Activated CD8-positive, alpha-beta memory T cell treated with anti-CD3 and anti-CD28 coated beads, Interleukin-2, amount 10 ng/mL, durations not matched to agents 7 days and 5 days (primary cell): ENCODE data around the gene PCDHB12. TPM values are rescaled to one million over a fixed set of nuclear protein-coding genes. Genes with fewer than 3 reads are reported as not detected.
"Not testable (repeated sequence)": the region's sequence is repeated elsewhere in the genome, so short reads cannot be mapped to it uniquely, and the experiment has no call there.

ENCODE experiments used
- ATAC-seq: fragments of 150-1000 bp; cut with Tn5 transposase; one replicate; pipeline ENCODE4 v1.10.0; 2021; ENCODE audit warnings: moderate library complexity
- CTCF ChIA-PET: fragments of 350-600 bp; sonication (Branson Sonifier 250); formaldehyde crosslinking; loops from one replicate; lab custom pipeline; 2021; ENCODE audit warnings: antibody characterized with exemption; lab: Charles Lee
- DNase-seq: peaks from one replicate; pipeline ENCODE4 v3.0.0-alpha.2; 2020
- H3K27ac Mint-ChIP-seq: one replicate; pipeline ENCODE4 v1.8.0; 2021; ENCODE audit warnings: mild to moderate bottlenecking, mixed read lengths
- H3K27me3 Mint-ChIP-seq: one replicate; pipeline ENCODE4 v1.8.0; 2021; ENCODE audit warnings: mixed read lengths
- H3K36me3 Mint-ChIP-seq: one replicate; pipeline ENCODE4 v1.8.0; 2021; ENCODE audit warnings: mild to moderate bottlenecking, mixed read lengths
- H3K4me1 Mint-ChIP-seq: one replicate; pipeline ENCODE4 v1.8.0; 2021; ENCODE audit warnings: mixed read lengths
- H3K4me3 Mint-ChIP-seq: one replicate; pipeline ENCODE4 v1.8.0; 2021; ENCODE audit warnings: mild to moderate bottlenecking, moderate library complexity, mixed read lengths
- H3K9me3 Mint-ChIP-seq: one replicate; pipeline ENCODE4 v1.8.0; 2022; ENCODE audit warnings: low read depth, mixed read lengths
- total RNA-seq, 2 experiments: library from RNA; stranded (reverse); gene quantifications; one replicate each; pipeline ENCODE4 v1.2.3, GENCODE V29; 2021

PCDHB12 gene
- total RNA-seq, 2 experiments from 2014 or later = not detected

DNA sequence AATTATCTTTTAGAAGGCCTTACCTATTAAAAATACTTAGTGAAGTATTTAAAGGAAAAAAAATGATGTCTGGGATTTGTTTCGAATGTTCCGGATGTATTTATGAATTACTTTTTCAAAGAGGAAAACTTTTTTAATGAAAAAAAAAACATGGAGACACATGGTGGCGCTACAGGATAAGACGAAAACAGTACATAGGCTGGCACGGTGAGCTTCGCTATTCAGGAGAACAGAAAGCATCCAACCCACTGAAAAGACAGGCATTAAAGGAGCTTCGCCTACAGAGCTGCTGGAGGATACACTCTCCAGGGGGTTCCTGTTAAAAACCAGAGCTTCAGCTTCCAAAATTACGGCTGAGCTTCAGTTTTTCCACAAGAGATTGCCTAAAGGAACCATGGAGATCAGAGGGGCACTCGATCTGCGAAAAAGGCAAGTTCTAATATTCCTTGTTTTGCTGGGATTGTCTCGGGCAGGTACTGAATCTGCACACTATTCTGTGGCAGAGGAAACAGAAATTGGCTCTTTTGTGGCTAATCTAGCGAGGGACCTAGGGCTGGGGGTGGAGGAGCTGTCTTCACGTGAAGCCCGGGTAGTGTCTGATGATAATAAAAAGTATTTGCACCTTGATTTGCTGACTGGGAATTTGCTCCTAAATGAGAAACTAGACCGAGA is 14.7 kb downstream of the PCDHB12 start, which contains the start of gene PCDHB14:
Gene PCDHB14, plus strand, starts transcription at position 232 of the 672 bp plus-strand sequence. Its CDS starts 163 bp downstream, at position 395.
- H3K9me3 Mint-ChIP-seq = peaks cover 3% of the 10 kb centered on the region
- DNase-seq (no peak), ATAC-seq (no peak)
- H3K27me3 Mint-ChIP-seq = peaks cover 12% of the 10 kb centered on the region
- H3K36me3 Mint-ChIP-seq = peaks cover 2% of the 10 kb centered on the region
- CTCF ChIA-PET = interaction anchor here (1.0 to 1.2 kb wide), 3 partner anchors 9 to 298 kb away, joined by 3 to 4 read pairs (median 4); no protein-coding TSS in a partner anchor
- H3K4me1 Mint-ChIP-seq = no peaks in the 10 kb centered on the region
- H3K27ac Mint-ChIP-seq = no peak within 1 kb of the TSS
- H3K4me3 Mint-ChIP-seq = no peak within 1 kb of the TSS

DNA sequence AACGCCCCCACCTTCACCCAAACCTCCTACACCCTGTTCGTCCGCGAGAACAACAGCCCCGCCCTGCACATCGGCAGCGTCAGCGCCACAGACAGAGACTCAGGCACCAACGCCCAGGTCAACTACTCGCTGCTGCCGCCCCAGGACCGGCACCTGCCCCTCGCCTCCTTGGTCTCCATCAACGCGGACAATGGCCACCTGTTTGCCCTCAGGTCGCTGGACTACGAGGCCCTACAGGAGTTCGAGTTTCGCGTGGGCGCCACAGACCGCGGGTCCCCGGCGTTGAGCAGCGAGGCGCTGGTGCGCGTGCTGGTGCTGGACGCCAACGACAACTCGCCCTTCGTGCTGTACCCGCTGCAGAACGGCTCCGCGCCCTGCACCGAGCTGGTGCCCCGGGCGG is 16.3 kb downstream of the PCDHB12 start:
- H3K4me3 Mint-ChIP-seq, DNase-seq, H3K4me1 Mint-ChIP-seq, H3K36me3 Mint-ChIP-seq, H3K27ac Mint-ChIP-seq, H3K9me3 Mint-ChIP-seq, ATAC-seq, CTCF ChIA-PET: not testable (repeated sequence)
- H3K27me3 Mint-ChIP-seq = peaks cover 12% of the 10 kb centered on the region

DNA sequence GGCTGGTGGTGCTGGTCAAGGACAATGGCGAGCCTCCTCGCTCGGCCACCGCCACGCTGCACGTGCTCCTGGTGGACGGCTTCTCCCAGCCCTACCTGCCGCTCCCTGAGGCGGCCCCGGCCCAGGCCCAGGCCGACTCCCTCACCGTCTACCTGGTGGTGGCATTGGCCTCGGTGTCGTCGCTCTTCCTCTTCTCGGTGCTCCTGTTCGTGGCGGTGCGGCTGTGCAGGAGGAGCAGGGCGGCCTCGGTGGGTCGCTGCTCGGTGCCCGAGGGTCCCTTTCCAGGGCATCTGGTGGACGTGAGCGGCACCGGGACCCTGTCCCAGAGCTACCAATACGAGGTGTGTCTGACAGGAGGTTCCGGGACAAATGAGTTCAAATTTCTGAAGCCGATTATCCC is 16.9 kb downstream of the PCDHB12 start:
- H3K27ac Mint-ChIP-seq, H3K9me3 Mint-ChIP-seq, H3K36me3 Mint-ChIP-seq, CTCF ChIA-PET, H3K4me1 Mint-ChIP-seq, ATAC-seq, H3K4me3 Mint-ChIP-seq, DNase-seq: not testable (repeated sequence)
- H3K27me3 Mint-ChIP-seq = peaks cover 12% of the 10 kb centered on the region

DNA sequence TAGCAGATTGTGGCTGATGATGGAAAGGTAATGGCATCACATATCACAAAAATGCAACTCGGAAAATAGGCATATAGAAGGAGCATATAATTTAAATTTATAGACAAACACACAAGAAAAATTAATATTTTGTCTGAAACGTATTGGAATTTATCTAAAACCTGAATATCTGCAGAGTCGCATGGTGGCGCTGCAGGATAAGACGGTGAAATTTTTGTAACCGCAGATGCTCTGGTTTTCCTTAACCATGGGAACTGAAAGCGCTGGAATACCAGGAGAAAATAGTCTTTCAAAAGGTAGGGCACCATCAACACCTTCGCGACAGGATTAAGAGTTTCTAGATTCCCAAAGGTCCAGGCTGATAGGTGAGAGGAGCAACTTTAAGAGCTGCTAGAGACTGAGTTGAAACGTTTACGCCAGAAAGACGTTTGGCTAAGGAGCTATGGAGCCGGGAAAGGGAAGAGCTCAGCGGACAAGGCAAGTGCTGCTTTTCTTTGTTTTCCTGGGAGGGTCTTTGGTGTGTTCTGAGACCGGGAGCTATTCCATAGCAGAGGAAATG is 25.7 kb downstream of the PCDHB12 start:
- no peak for ATAC-seq
- DNase-seq = no peak
- Mint-ChIP-seq H3K4me3 (no peak overlapping the region), H3K36me3 (peaks cover 3% of the 10 kb centered on the region), H3K27me3 (peaks cover 16% of the 10 kb centered on the region), H3K9me3 (peaks cover 9% of the 10 kb centered on the region), H3K27ac (no peak overlapping the region), H3K4me1 (no peaks in the 10 kb centered on the region)
- CTCF ChIA-PET = no interaction called here

DNA sequence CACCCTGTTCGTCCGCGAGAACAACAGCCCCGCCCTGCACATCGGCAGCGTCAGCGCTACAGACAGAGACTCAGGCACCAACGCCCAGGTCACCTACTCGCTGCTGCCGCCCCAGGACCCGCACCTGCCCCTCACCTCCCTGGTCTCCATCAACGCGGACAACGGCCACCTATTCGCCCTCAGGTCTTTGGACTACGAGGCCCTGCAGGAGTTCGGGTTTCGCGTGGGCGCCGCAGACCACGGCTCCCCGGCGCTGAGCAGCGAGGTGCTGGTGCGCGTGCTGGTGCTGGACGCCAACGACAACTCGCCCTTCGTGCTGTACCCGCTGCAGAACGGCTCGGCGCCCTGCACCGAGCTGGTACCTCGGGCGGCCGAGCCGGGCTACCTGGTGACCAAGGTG is 27.4 kb downstream of the PCDHB12 start:
- H3K4me1 Mint-ChIP-seq, ATAC-seq, H3K4me3 Mint-ChIP-seq, H3K27ac Mint-ChIP-seq, H3K36me3 Mint-ChIP-seq, DNase-seq, CTCF ChIA-PET: not testable (repeated sequence)
- Mint-ChIP-seq H3K27me3 (peaks cover 16% of the 10 kb centered on the region), H3K9me3 (peaks cover 20% of the 10 kb centered on the region)

DNA sequence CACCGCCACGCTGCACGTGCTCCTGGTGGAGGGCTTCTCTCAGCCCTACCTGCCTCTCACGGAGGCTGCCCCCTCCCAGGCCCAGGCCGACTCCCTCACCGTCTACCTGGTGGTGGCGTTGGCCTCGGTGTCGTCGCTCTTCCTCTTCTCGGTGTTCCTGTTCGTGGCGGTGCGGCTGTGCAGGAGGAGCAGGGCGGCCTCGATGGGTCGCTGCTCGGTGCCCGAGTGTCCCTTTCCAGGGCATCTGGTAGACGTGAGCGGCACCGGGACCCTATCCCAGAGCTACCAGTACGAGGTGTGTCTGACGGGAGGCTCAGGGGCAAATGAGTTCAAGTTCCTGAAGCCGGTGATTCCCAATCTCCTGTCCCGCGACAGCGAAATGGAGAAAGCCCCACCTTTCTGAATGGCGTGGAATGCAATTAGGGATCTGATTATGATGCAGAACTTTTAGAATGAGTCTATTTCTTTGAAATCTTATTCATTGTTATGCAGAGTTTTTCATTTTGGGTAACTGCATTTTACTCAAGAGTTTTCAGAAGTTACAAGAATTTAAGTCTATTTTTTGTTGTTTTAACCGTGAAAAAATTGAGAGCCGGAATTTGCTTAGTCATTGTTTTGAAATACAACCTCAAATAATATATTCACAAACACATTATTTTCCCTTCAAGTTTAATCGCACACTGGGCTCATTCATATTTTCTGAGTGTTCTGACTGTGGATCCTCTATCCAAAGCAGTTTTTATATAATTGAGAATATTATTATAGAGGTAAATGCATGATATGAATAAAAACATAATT is 28.2 kb downstream of the PCDHB12 start:
- Mint-ChIP-seq H3K36me3 (peaks cover 3% of the 10 kb centered on the region), H3K4me3 (no peak overlapping the region), H3K4me1 (no peaks in the 10 kb centered on the region), H3K9me3 (peaks cover 24% of the 10 kb centered on the region), H3K27ac (no peak overlapping the region), H3K27me3 (peaks cover 16% of the 10 kb centered on the region)
- no peak for ATAC-seq
- CTCF ChIA-PET = no interaction called here
- DNase-seq = no peak

DNA sequence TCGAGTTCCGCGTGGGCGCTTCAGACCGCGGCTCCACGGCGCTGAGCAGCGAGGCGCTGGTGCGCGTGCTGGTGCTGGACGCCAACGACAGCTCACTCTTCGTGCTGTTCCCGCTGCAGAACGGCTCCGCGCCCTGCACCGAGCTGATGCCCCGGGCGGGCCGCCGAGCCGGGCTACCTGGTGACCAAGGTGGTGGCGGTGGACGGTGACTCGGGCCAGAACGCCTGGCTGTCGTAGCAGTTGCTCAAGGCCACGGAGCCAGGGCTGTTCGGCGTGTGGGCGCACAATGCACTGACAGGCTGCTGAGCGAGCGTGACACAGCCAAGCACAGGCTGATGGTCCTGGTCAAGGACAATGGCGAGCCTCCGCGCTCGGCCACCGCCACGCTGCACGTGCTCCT is 33.0 kb downstream of the PCDHB12 start:
- no peak for ATAC-seq
- H3K4me1 Mint-ChIP-seq = no peaks in the 10 kb centered on the region
- peaks cover 4% of the 10 kb centered on the region for H3K27me3 Mint-ChIP-seq
- no peak overlapping the region for H3K4me3 Mint-ChIP-seq
- peaks cover 3% of the 10 kb centered on the region for H3K36me3 Mint-ChIP-seq
- DNase-seq = no peak
- H3K9me3 Mint-ChIP-seq = peaks cover 32% of the 10 kb centered on the region
- CTCF ChIA-PET = no interaction called here
- H3K27ac Mint-ChIP-seq = no peak overlapping the region

DNA sequence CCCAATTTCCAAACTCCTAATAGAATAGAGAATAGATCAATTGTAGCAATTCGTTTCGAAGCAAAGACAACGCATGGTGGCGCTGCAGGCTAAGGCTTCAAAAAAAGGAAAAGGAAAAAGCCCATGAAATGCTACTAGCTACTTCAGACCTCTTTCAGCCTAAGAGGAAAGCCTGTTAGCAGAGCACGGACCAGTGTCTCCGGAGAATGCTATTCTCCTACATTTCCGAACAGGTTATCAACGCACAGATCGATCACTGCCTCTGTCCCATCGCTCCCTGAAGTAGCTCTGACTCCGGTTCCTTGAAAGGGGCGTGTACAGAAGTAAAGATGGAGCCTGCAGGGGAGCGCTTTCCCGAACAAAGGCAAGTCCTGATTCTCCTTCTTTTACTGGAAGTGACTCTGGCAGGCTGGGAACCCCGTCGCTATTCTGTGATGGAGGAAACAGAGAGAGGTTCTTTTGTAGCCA is 36.8 kb downstream of the PCDHB12 start, which contains the start of gene PCDHB15:
Gene PCDHB15, plus strand, starts transcription at position 146 of the 468 bp plus-strand sequence. Its CDS starts 184 bp downstream, at position 330.
- CTCF ChIA-PET = interaction anchor here (0.7 to 1.0 kb wide), 3 partner anchors 240 to 268 kb away, joined by 3 read pairs; partner anchors contain the start of gene PCDHGC4
- peaks cover 33% of the 10 kb centered on the region for H3K9me3 Mint-ChIP-seq
- no peak within 1 kb of the TSS for H3K4me3 Mint-ChIP-seq
- peaks cover 4% of the 10 kb centered on the region for H3K36me3 Mint-ChIP-seq
- H3K27me3 Mint-ChIP-seq = peaks cover 2% of the 10 kb centered on the region
- DNase-seq (no peak), ATAC-seq (no peak)
- no peaks in the 10 kb centered on the region for H3K4me1 Mint-ChIP-seq
- H3K27ac Mint-ChIP-seq = no peak within 1 kb of the TSS

DNA sequence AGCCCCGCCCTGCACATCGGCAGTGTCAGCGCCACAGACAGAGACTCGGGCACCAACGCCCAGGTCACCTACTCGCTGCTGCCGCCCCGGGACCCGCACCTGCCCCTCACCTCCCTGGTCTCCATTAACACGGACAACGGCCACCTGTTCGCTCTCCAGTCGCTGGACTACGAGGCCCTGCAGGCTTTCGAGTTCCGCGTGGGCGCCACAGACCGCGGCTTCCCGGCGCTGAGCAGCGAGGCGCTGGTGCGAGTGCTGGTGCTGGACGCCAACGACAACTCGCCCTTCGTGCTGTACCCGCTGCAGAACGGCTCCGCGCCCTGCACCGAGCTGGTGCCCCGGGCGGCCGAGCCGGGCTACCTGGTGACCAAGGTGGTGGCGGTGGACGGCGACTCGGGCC is 38.5 kb downstream of the PCDHB12 start:
- peaks cover 25% of the 10 kb centered on the region for H3K9me3 Mint-ChIP-seq
- H3K4me1 Mint-ChIP-seq, H3K27ac Mint-ChIP-seq, ATAC-seq, H3K36me3 Mint-ChIP-seq, CTCF ChIA-PET, H3K27me3 Mint-ChIP-seq, H3K4me3 Mint-ChIP-seq, DNase-seq: not testable (repeated sequence)

DNA sequence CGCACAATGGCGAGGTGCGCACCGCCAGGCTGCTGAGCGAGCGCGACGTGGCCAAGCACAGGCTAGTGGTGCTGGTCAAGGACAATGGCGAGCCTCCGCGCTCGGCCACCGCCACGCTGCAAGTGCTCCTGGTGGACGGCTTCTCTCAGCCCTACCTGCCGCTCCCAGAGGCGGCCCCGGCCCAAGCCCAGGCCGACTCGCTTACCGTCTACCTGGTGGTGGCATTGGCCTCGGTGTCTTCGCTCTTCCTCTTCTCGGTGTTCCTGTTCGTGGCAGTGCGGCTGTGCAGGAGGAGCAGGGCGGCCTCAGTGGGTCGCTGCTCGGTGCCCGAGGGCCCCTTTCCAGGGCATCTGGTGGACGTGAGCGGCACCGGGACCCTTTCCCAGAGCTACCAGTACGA is 38.9 kb downstream of the PCDHB12 start:
- CTCF ChIA-PET, ATAC-seq, H3K4me1 Mint-ChIP-seq, H3K27me3 Mint-ChIP-seq, H3K27ac Mint-ChIP-seq, DNase-seq, H3K36me3 Mint-ChIP-seq, H3K4me3 Mint-ChIP-seq: not testable (repeated sequence)
- peaks cover 25% of the 10 kb centered on the region for H3K9me3 Mint-ChIP-seq

DNA sequence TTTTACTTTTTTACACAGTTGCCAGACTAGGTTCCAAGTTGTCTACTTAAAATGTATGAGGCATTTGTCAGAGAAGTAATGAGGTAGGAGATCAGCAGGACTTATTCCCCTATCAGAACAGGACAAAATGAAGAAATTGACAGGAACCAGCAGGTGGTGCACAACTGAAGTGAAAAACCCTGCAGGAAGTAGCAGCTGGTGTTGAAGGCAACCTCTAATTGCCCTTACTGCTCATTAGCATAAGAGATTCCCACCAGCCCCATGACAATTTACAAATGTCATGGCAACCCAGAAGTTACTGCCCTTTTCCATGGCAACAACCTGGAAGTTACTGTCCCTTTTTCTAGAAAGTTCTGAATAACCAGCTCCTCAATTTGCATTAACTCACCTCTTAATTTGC is 42.1 kb downstream of the PCDHB12 start:
- Mint-ChIP-seq H3K9me3 (peaks cover 35% of the 10 kb centered on the region), H3K4me1 (no peaks in the 10 kb centered on the region), H3K27me3 (no peaks in the 10 kb centered on the region), H3K27ac (no peak overlapping the region), H3K4me3 (no peak overlapping the region), H3K36me3 (peaks cover 4% of the 10 kb centered on the region)
- ATAC-seq (no peak), DNase-seq (no peak)
- CTCF ChIA-PET = no interaction called here

DNA sequence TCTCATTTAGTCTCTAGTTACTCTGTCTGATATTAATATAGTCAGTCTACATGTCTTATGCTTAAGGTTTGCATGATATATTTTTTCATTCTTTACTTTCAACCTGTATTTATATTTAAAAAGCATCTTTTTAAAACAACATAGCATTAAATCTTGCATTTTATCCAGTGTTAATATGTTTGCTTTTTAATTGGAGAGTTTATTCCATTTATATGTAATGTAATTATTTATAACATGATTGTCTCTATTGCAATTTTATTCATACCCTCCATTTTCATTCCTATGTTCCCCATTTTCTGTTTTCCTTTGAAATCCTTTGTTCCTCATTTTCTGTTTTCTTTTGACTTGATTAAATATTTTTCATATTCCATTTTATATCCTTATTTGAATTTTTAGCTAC is 49.9 kb downstream of the PCDHB12 start:
- CTCF ChIA-PET = interaction anchor here (1.0 kb wide), 1 partner anchor 62 kb away, joined by 3 read pairs; the partner anchor contains the start of gene TAF7
- Mint-ChIP-seq H3K27ac (no peak overlapping the region), H3K4me1 (no peaks in the 10 kb centered on the region), H3K27me3 (no peaks in the 10 kb centered on the region), H3K9me3 (peaks cover 51% of the 10 kb centered on the region), H3K4me3 (no peak overlapping the region), H3K36me3 (peaks cover 12% of the 10 kb centered on the region)
- no peak for ATAC-seq
- no peak for DNase-seq

DNA sequence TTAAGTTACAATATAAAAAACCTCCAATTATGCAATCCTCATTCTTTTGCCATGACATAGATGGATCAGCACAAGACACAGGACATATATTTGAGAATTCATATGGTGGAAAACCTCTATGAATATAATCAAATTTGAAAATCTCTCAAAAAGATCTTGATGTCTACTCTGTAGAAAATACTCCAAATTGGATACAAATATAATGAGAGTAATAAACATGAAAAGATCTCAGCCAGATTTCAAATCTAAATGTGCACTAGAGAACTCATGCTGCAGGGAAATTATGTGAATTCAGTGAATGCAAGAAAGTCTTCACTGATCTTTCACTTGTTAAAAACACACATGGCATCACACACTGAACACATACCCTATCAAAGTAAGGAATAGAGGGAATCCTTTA is 50.4 kb downstream of the PCDHB12 start:
- H3K36me3 Mint-ChIP-seq = peaks cover 13% of the 10 kb centered on the region
- H3K27ac Mint-ChIP-seq = no peak overlapping the region
- H3K4me3 Mint-ChIP-seq = no peak overlapping the region
- H3K9me3 Mint-ChIP-seq = peaks cover 47% of the 10 kb centered on the region
- H3K27me3 Mint-ChIP-seq = no peaks in the 10 kb centered on the region
- CTCF ChIA-PET = no interaction called here
- no peaks in the 10 kb centered on the region for H3K4me1 Mint-ChIP-seq
- DNase-seq (no peak), ATAC-seq (no peak)
